HEK293 (cell line): ENCODE measurements around the gene ARTN.

Experiments used
- BCL11B ChIP-seq: fragments of 450-650 bp; formaldehyde crosslinking; IDR thresholded peaks from 2 replicates; pipeline ENCODE4 v1.5.1; 2016; ENCODE audit warnings: low read depth, missing biosample characterization, missing genetic modification characterization
- CTCF ChIP-seq: fragments of 450-650 bp; formaldehyde crosslinking; IDR thresholded peaks from 2 replicates; pipeline ENCODE4 v1.5.1; 2016; ENCODE audit warnings: missing biosample characterization, missing genetic modification characterization
- ZIC2 ChIP-seq: fragments of 450-650 bp; formaldehyde crosslinking; IDR thresholded peaks from 2 replicates; pipeline ENCODE4 v1.5.1; 2016; ENCODE audit warnings: missing biosample characterization, missing genetic modification characterization
- ZNF184 ChIP-seq: fragments of 450-650 bp; IDR thresholded peaks from 2 replicates; pipeline ENCODE4 v1.5.1; 2018; ENCODE audit warnings: missing biosample characterization, mild to moderate bottlenecking, missing genetic modification characterization
- ZNF280D ChIP-seq: fragments of 450-650 bp; formaldehyde crosslinking; IDR thresholded peaks from 2 replicates; pipeline ENCODE4 v1.5.1; 2016; ENCODE audit warnings: missing biosample characterization, missing genetic modification characterization
- ZNF423 ChIP-seq: fragments of 450-650 bp; formaldehyde crosslinking; IDR thresholded peaks from 2 replicates; pipeline ENCODE4 v1.5.1; 2016; ENCODE audit warnings: missing biosample characterization, missing genetic modification characterization

- TF ChIP-seq ZIC2 (no peak), CTCF (no peak), ZNF423 (tag by site-specific recombination) (no peak), ZNF184 (no peak), BCL11B (no peak), ZNF280D (tag by site-specific recombination) (no peak)
Measured at GRCh38 chr1:43942411-43942810, 8.8 kb downstream of the ARTN start.
